Esophagus mucosa (tissue), 1 donor: ENCODE results near the gene WNT3A. TPM values are rescaled to one million over a fixed set of nuclear protein-coding genes. Genes with fewer than 3 reads are reported as not detected.
A peak's percentile ranks its signal among the peaks of the same experiment; 100 is the strongest.
"Not testable (repeated sequence)": the region's sequence is repeated elsewhere in the genome, so short reads cannot be mapped to it uniquely, and the experiment has no call there.

Experiments used
- ATAC-seq: fragments of 200-7000 bp; cut with Tn5 transposase; one replicate; pipeline ENCODE4 v1.9.1; 2020
- total RNA-seq: library from RNA; stranded (reverse); gene quantifications from one replicate; pipeline ENCODE4 v1.2.4, GENCODE V29; 2023
- donor health status: DM: yes; HTN: yes; CAD: no.

The WNT3A gene
- total RNA-seq, 1 donor from 2014 or later = 0.44 TPM

- no peak for ATAC-seq
Observed at GRCh38 chr1:228011721-228012311, 5.0 kb downstream of the WNT3A start.

- ATAC-seq = no peak
Observed at GRCh38 chr1:228012555-228012954, 5.8 kb downstream of the WNT3A start.

GRCh38 chr1:228013131-228013934, 6.5 kb downstream of the WNT3A start:
- peak; percentile 92 for ATAC-seq

GRCh38 chr1:228013935-228014930, 7.4 kb downstream of the WNT3A start:
- ATAC-seq = peak; percentile 27

GRCh38 chr1:228015276-228016180, 8.7 kb downstream of the WNT3A start:
- ATAC-seq = no peak

GRCh38 chr1:228016181-228016510, 9.3 kb downstream of the WNT3A start:
- no peak for ATAC-seq

GRCh38 chr1:228016653-228017355, 10.0 kb downstream of the WNT3A start:
- no peak for ATAC-seq

- no peak for ATAC-seq
Observed at GRCh38 chr1:228017356-228018124, 10.7 kb downstream of the WNT3A start.

GRCh38 chr1:228018125-228018398, 11.3 kb downstream of the WNT3A start:
- no peak for ATAC-seq

GRCh38 chr1:228018961-228019721, 12.3 kb downstream of the WNT3A start:
- no peak for ATAC-seq

- ATAC-seq = not testable (repeated sequence)
Observed at GRCh38 chr1:228019722-228020083, 12.9 kb downstream of the WNT3A start.

GRCh38 chr1:228020686-228021354, 14.0 kb downstream of the WNT3A start:
- ATAC-seq = no peak

- no peak for ATAC-seq
Observed at GRCh38 chr1:228021355-228022030, 14.7 kb downstream of the WNT3A start.

GRCh38 chr1:228022571-228023293, 15.9 kb downstream of the WNT3A start:
- no peak for ATAC-seq

- no peak for ATAC-seq
Observed at GRCh38 chr1:228023294-228023639, 16.5 kb downstream of the WNT3A start.

- ATAC-seq = no peak
Observed at GRCh38 chr1:228029281-228029680, 22.5 kb downstream of the WNT3A start.

- ATAC-seq = peak; percentile 22
Observed at GRCh38 chr1:228030451-228031201, 23.8 kb downstream of the WNT3A start.
